Measurements from ENCODE around the gene VPS35L.

Gene VPS35L

DNA sequence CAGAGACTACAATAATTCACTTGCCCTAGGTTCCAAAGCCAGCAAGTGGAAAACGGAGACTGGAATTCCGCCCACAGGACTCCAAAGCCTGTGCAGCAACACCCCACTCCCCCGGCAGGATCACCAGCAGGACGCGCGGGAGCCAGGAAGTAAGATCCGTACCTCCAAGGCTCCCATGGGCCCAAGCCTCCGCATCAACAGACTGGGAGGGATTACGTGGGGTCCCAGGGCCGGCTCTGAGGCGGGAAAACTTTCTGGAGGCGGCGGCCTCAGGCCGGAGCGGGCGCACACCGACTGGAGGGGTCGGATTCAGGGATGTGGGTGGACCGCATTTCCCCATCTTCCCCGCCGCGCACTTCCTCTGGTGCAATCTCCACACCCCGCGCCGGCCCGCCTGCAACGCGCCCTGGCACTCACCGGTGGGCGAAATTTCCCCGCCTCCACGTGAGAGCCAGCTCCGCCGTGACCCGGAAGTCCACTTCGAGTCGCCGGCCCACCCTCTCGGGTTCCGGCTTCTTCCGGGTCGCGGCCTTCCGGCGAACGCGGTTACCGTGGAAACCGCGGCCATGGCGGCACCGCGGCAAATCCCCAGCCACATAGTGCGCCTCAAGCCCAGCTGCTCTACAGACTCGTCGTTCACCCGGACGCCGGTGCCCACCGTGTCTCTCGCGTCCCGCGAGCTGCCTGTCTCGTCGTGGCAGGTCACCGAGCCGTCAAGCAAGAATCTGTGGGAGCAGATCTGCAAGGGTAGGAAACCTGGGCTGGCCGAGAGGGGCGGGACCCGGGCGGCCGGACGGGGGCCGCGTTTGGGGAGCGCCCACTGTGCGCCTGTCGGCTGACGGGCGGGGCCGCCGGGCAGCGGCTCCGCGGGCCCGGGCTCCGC lies 162.5 kb downstream of the VPS35L start, which contains the start of the genes IQCK and KNOP1:
IQCK (plus strand) TSS at position 531 of the 883 bp plus-strand sequence; CDS start at position 567, 36 bp downstream.
KNOP1 (minus strand) TSS at position 487 of the 883 bp plus-strand sequence. CDS start 3,192 bp downstream, outside the sequence.
- Histone ChIP-seq H3K27me3 (ENCODE audit: control insufficient read depth, insufficient read depth, low read length, poor library complexity, severe bottlenecking) (no peaks in the 10 kb centered on the region), H3K36me3 (ENCODE audit: control insufficient read depth, insufficient read depth, low read length) (peaks cover 17% of the 10 kb centered on the region), H3K9me3 (ENCODE audit: control insufficient read depth, low read length) (no peaks in the 10 kb centered on the region), H3K27ac (ENCODE audit: insufficient read depth, low read depth, low read length, poor library complexity, severe bottlenecking) (peak within 1 kb of the TSS; percentile 89), H3K4me3 (ENCODE audit: insufficient read depth, low read depth, low read length) (peak within 1 kb of the TSS; percentile 94), H3K4me1 (ENCODE audit: control insufficient read depth, insufficient read depth, low read length) (peaks cover 14% of the 10 kb centered on the region)
- 0% methylated on average over 88 of the region's 88 CpGs for WGBS, 2 experiments

DNA sequence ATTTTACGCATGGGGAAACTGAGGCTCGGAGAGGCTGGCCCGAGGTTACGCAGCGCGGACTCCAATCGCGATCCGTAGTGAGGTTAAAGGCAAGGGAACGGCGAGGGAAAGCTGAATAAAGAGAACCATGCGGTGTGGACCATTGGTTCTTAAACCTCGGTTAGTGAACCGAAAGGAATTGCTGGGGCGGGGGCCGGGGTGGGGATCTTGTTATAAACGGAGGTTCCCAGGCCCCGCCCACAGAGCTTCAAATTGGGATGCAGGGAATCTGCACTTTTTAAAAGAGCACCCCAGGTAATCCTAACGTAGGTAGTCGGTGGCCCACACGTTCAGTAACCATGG lies 163.1 kb downstream of the VPS35L start:
- Histone ChIP-seq H3K9me3 (ENCODE audit: control insufficient read depth, low read length) (no peaks in the 10 kb centered on the region), H3K27me3 (ENCODE audit: control insufficient read depth, insufficient read depth, low read length, poor library complexity, severe bottlenecking) (no peaks in the 10 kb centered on the region), H3K36me3 (ENCODE audit: control insufficient read depth, insufficient read depth, low read length) (peaks cover 12% of the 10 kb centered on the region), H3K4me1 (ENCODE audit: control insufficient read depth, insufficient read depth, low read length) (peaks cover 14% of the 10 kb centered on the region), H3K4me3 (ENCODE audit: insufficient read depth, low read depth, low read length) (peak overlapping the region; percentile 94), H3K27ac (ENCODE audit: insufficient read depth, low read depth, low read length, poor library complexity, severe bottlenecking) (peak overlapping the region; percentile 89)
- 1% methylated on average over 21 of the region's 21 CpGs for WGBS, 2 experiments

DNA sequence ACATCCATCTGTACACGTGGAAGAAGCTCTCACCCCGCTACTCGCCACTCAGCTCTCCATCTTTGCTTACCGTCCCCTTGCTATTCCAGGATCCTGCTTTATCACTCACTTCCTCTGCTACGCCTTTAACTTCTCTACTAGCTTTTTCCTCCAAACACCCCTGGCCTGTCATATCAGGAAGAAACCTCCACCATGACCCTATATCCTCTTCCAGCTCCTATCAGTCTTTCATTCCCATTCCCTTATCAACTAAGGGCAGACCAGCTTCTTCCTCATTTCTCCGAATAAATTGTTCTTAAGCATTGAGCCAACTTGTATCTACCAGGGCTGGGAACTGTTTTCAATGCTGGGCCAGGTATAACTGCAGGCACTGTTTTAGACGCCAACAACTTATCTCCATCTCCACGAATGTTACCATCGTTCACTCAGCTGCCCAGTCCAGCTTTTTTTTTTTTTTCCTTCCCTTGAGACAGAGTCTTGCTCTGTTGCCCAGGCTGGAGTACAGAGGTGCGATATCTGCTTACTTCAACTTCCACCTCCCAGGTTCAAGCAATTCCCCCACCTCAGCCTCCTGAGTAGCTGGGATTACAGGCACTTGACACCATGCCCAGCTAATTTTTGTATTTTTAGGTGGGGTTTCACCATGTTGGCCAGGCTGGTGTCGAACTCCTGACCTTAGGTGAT lies 166.9 kb downstream of the VPS35L start:
- no peak overlapping the region for H3K4me3 ChIP-seq (ENCODE audit: insufficient read depth, low read depth, low read length)
- H3K27ac ChIP-seq (ENCODE audit: insufficient read depth, low read depth, low read length, poor library complexity, severe bottlenecking), result no peak overlapping the region
- no peaks in the 10 kb centered on the region for H3K9me3 ChIP-seq (ENCODE audit: control insufficient read depth, low read length)
- WGBS, 2 experiments, result 91 to 92% methylated on average over 11 of the region's 11 CpGs
- H3K4me1 ChIP-seq (ENCODE audit: control insufficient read depth, insufficient read depth, low read length), result peaks cover 6% of the 10 kb centered on the region
- H3K36me3 ChIP-seq (ENCODE audit: control insufficient read depth, insufficient read depth, low read length), result no peaks in the 10 kb centered on the region
- no peaks in the 10 kb centered on the region for H3K27me3 ChIP-seq (ENCODE audit: control insufficient read depth, insufficient read depth, low read length, poor library complexity, severe bottlenecking)

DNA sequence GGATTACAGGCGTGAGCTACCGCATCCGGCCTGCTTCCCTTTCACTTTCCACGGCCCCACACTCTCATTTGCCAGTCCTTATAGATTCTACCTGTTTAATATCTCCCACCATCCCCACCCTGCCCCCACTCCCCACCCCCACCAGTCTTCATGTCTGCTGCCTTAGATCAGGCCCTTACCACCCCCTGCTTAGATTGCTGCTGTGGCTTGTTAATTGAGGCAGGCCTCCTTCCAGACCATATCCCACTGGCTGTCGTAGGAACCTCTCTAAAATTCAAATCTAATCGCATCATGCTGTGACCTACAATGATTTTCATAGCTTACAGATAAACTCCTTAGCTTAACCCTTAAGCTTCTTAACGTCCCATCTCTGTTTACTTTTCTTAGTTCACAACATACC lies 167.5 kb downstream of the VPS35L start:
- H3K36me3 ChIP-seq (ENCODE audit: control insufficient read depth, insufficient read depth, low read length), result no peaks in the 10 kb centered on the region
- no peak overlapping the region for H3K4me3 ChIP-seq (ENCODE audit: insufficient read depth, low read depth, low read length)

DNA sequence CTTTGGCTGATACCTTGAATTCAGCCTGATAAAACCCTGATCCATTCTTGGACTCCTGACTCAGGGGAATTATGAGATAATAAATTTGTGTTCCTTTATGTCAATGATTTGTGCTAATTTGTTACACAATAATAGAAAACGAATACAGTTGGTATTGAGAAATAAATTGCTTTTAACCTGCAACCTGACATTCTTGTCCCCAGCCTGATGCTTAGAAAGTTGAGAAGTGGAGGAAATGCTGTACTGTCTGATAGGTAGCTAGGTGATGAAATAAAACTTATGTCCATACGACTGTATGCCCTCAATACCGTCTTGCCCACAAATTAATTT lies 173.1 kb downstream of the VPS35L start:
- WGBS, 2 experiments, result 94 to 95% methylated on average over 3 of the region's 3 CpGs
- no peaks in the 10 kb centered on the region for H3K36me3 ChIP-seq (ENCODE audit: control insufficient read depth, insufficient read depth, low read length)
- H3K4me1 ChIP-seq (ENCODE audit: control insufficient read depth, insufficient read depth, low read length), result no peaks in the 10 kb centered on the region
- H3K4me3 ChIP-seq (ENCODE audit: insufficient read depth, low read depth, low read length), result no peak overlapping the region
- H3K27ac ChIP-seq (ENCODE audit: insufficient read depth, low read depth, low read length, poor library complexity, severe bottlenecking), result no peak overlapping the region
- no peaks in the 10 kb centered on the region for H3K27me3 ChIP-seq (ENCODE audit: control insufficient read depth, insufficient read depth, low read length, poor library complexity, severe bottlenecking)
- no peaks in the 10 kb centered on the region for H3K9me3 ChIP-seq (ENCODE audit: control insufficient read depth, low read length)

More for the DNA sequence above, 167.5 kb downstream of the VPS35L start:
- Histone ChIP-seq H3K27me3 (ENCODE audit: control insufficient read depth, insufficient read depth, low read length, poor library complexity, severe bottlenecking) (no peaks in the 10 kb centered on the region), H3K9me3 (ENCODE audit: control insufficient read depth, low read length) (no peaks in the 10 kb centered on the region), H3K4me1 (ENCODE audit: control insufficient read depth, insufficient read depth, low read length) (peaks cover 6% of the 10 kb centered on the region), H3K27ac (ENCODE audit: insufficient read depth, low read depth, low read length, poor library complexity, severe bottlenecking) (no peak overlapping the region)
- 70% methylated on average over 7 of the region's 7 CpGs for WGBS, 2 experiments

DNA sequence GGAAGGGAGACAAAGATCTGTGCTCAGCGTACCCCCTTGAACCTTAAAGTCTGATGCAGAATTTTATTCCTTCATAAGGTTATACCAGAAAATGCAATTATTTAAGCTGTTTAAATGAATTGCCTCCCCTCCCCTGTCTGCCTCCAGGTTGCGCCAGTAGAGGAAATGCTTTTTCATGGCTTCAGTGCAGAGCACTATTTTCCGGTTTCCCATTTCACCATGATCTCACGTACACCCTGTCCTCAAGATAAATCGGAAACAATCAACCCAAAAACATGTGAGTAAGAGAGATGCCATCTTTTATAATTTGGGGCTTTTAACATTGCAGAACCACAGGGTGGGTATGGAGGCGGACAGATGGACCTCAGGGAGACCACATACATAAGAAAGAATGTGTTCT lies 178.0 kb downstream of the VPS35L start:
- 96 to 100% methylated on average over 3 to 6 of the region's 6 CpGs for WGBS, 2 experiments
- no peaks in the 10 kb centered on the region for H3K36me3 ChIP-seq (ENCODE audit: control insufficient read depth, insufficient read depth, low read length)
- no peaks in the 10 kb centered on the region for H3K4me1 ChIP-seq (ENCODE audit: control insufficient read depth, insufficient read depth, low read length)

DNA sequence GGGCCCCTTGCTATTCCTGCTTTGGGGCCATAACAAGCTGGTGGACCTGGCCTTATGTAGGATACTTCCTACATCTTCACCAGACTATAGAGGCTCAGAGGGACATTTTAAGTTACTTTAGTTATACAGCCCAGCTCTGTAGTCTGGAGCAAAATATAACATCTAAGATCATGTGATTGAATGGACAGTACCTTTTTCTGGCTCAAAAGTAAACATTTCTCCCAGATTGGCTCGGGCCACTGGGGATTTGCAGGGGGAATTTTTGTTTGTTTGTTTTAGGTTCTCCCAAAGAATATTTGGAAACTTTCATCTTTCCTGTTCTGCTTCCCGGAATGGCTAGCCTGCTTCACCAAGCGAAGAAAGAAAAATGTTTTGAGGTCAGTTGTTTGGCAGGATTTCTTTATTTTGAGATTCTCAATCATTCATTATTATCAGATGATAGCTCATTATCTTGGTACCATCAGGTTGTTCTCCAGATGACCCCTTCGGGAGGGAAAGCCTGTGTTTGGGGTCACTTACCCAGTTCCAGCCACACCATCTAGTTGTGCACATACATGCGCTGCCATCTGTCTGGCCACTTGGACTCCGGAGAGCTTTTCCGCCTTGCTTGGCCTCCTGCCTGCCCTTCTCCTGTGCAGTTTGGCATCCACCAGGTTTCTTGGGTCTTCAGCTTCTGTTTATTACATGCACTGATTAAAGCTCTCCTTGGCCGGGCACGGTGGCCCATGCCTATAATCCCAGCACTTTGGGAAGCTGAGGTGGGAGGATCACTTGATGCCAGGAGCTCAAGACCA lies 179.8 kb downstream of the VPS35L start:
- WGBS, 2 experiments, result 97% methylated on average over 9 of the region's 9 CpGs
- Histone ChIP-seq H3K9me3 (ENCODE audit: control insufficient read depth, low read length) (no peaks in the 10 kb centered on the region), H3K4me3 (ENCODE audit: insufficient read depth, low read depth, low read length) (no peak overlapping the region), H3K4me1 (ENCODE audit: control insufficient read depth, insufficient read depth, low read length) (no peaks in the 10 kb centered on the region), H3K36me3 (ENCODE audit: control insufficient read depth, insufficient read depth, low read length) (no peaks in the 10 kb centered on the region), H3K27me3 (ENCODE audit: control insufficient read depth, insufficient read depth, low read length, poor library complexity, severe bottlenecking) (no peaks in the 10 kb centered on the region), H3K27ac (ENCODE audit: insufficient read depth, low read depth, low read length, poor library complexity, severe bottlenecking) (no peak overlapping the region)

More for the DNA sequence above, 178.0 kb downstream of the VPS35L start:
- no peaks in the 10 kb centered on the region for H3K9me3 ChIP-seq (ENCODE audit: control insufficient read depth, low read length)
- H3K4me3 ChIP-seq (ENCODE audit: insufficient read depth, low read depth, low read length), result no peak overlapping the region
- no peaks in the 10 kb centered on the region for H3K27me3 ChIP-seq (ENCODE audit: control insufficient read depth, insufficient read depth, low read length, poor library complexity, severe bottlenecking)
- H3K27ac ChIP-seq (ENCODE audit: insufficient read depth, low read depth, low read length, poor library complexity, severe bottlenecking), result no peak overlapping the region

DNA sequence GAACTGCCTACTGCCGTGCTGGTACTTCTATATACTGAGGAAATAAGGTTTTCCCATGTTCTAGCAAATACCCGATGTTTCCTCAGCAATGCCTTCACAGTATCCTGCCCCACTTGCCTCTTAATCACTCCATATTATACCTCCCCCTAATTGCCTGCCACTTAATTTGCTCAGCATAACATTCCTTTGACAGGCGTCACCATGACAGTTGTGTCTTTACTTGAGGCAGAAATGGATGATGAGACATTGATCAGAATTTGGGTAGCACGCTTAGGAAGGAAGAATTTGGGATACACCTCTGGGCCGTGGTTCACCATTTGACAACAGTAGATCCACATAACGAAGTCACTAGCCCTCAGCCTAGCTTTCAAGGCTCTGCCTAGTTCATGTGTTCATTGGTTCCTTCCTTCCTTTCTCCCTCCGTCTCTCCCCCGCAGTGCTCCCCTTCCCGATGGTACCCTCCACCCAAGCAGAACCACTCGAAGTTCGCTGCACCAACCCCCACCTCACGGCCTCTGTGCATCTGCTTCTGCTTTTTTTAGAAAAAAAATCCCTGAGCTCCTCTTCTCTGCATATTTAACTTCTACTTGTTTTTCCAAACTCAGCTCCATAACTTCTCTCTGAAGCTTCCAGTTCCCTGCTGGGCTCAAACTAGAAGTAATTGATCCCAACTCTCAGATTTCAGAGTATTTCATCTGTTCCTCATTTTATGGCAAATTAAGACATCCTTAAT lies 182.0 kb downstream of the VPS35L start:
- Histone ChIP-seq H3K27ac (ENCODE audit: insufficient read depth, low read depth, low read length, poor library complexity, severe bottlenecking) (no peak overlapping the region), H3K27me3 (ENCODE audit: control insufficient read depth, insufficient read depth, low read length, poor library complexity, severe bottlenecking) (no peaks in the 10 kb centered on the region), H3K9me3 (ENCODE audit: control insufficient read depth, low read length) (no peaks in the 10 kb centered on the region), H3K36me3 (ENCODE audit: control insufficient read depth, insufficient read depth, low read length) (no peaks in the 10 kb centered on the region), H3K4me1 (ENCODE audit: control insufficient read depth, insufficient read depth, low read length) (no peaks in the 10 kb centered on the region), H3K4me3 (ENCODE audit: insufficient read depth, low read depth, low read length) (no peak overlapping the region)
- WGBS, 2 experiments, result 89 to 93% methylated on average over 12 of the region's 12 CpGs

DNA sequence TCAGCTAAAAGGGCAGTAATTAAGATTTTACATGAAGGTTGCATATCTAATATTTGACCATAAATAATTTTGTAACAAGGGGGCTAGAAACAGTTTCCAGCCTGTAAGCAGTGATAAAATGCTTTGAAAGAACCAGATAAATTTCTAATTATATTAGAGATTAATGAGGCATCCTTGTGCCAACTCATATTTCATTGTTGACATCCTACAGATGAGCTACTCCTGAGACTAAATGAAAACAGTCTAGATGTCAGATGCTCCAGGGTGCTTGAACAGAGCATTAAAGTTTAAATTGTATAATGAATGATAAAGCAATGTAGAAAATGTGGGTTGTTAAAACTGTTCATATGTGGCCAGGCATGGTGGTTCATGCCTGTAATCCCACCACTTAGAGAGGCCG lies 185.9 kb downstream of the VPS35L start:
- Histone ChIP-seq H3K36me3 (ENCODE audit: control insufficient read depth, insufficient read depth, low read length) (no peaks in the 10 kb centered on the region), H3K4me1 (ENCODE audit: control insufficient read depth, insufficient read depth, low read length) (peaks cover 27% of the 10 kb centered on the region), H3K9me3 (ENCODE audit: control insufficient read depth, low read length) (no peaks in the 10 kb centered on the region), H3K27ac (ENCODE audit: insufficient read depth, low read depth, low read length, poor library complexity, severe bottlenecking) (no peak overlapping the region), H3K27me3 (ENCODE audit: control insufficient read depth, insufficient read depth, low read length, poor library complexity, severe bottlenecking) (no peaks in the 10 kb centered on the region), H3K4me3 (ENCODE audit: insufficient read depth, low read depth, low read length) (no peak overlapping the region)
- 94 to 95% methylated on average over 1 of the region's 1 CpG for WGBS, 2 experiments
